Neural progenitor cell (in vitro differentiated cells): Measurements from ENCODE around the gene SLC25A13. TPM values are rescaled to one million over a fixed set of nuclear protein-coding genes. Genes with fewer than 3 reads are reported as not detected.
"Not testable (repeated sequence)": the region's sequence is repeated elsewhere in the genome, so short reads cannot be mapped to it uniquely, and the experiment has no call there.

Experiments used
- DNase-seq: peaks from one replicate; pipeline ENCODE4 v3.0.0-alpha.2; 2016; ENCODE audit warnings: low spot score
- H2AFZ ChIP-seq: fragments of 200-600 bp; sonication (generic); replicated peaks from 2 replicates; pipeline ENCODE4 v1.6.1; 2016; ENCODE audit warnings: antibody characterized with exemption
- H3F3A ChIP-seq: fragments of 200-600 bp; sonication (generic); 2 replicates; pipeline ENCODE4 v1.6.1; 2016; ENCODE audit warnings: antibody characterized with exemption, low read depth
- H3K27ac ChIP-seq: fragments of 200-600 bp; sonication (generic); 2 replicates; pipeline ENCODE4 v1.5.1; 2016; ENCODE audit warnings: mild to moderate bottlenecking
- H3K27me3 ChIP-seq: fragments of 200-600 bp; sonication (generic); 2 replicates; pipeline ENCODE4 v1.6.1; 2016; ENCODE audit warnings: mild to moderate bottlenecking, moderate library complexity
- H3K36me3 ChIP-seq: fragments of 200-600 bp; sonication (generic); 2 replicates; pipeline ENCODE4 v1.5.1; 2016
- H3K4me1 ChIP-seq: fragments of 200-600 bp; sonication (generic); 2 replicates; pipeline ENCODE4 v1.6.1; 2016; ENCODE audit warnings: mixed run types
- H3K4me2 ChIP-seq: fragments of 200-600 bp; sonication (generic); 2 replicates; pipeline ENCODE4 v1.6.1; 2016
- H3K4me3 ChIP-seq: fragments of 200-600 bp; sonication (generic); 2 replicates; pipeline ENCODE4 v1.5.1; 2016
- H3K79me2 ChIP-seq: fragments of 200-600 bp; sonication (generic); 2 replicates; pipeline ENCODE4 v1.6.1; 2016; ENCODE audit warnings: low read depth
- H3K9ac ChIP-seq: fragments of 200-600 bp; sonication (generic); 2 replicates; pipeline ENCODE4 v1.6.1; 2016
- H3K9me3 ChIP-seq: fragments of 200-600 bp; sonication (generic); 2 replicates; pipeline ENCODE4 v1.5.1; 2016; ENCODE audit warnings: low read depth
- H4K20me1 ChIP-seq: fragments of 200-600 bp; sonication (generic); 2 replicates; pipeline ENCODE4 v1.6.1; 2016; ENCODE audit warnings: low read depth
- H3K27ac Mint-ChIP-seq: 3 replicates; pipeline ENCODE4 v1.8.0; 2021; ENCODE audit warnings: mixed read lengths
- H3K27me3 Mint-ChIP-seq: 2 replicates; pipeline ENCODE4 v1.8.0; 2022; ENCODE audit warnings: low read depth, mild to moderate bottlenecking, inconsistent platforms, moderate library complexity, mixed read lengths; ENCODE audit not compliant: insufficient read depth
- H3K36me3 Mint-ChIP-seq: 3 replicates; pipeline ENCODE4 v1.8.0; 2021; ENCODE audit warnings: mixed read lengths
- H3K4me1 Mint-ChIP-seq: 3 replicates; pipeline ENCODE4 v1.8.0; 2021; ENCODE audit warnings: mixed read lengths
- H3K4me3 Mint-ChIP-seq: 3 replicates; pipeline ENCODE4 v1.8.0; 2021; ENCODE audit warnings: mild to moderate bottlenecking, moderate library complexity, mixed read lengths
- H3K9me3 Mint-ChIP-seq: 3 replicates; pipeline ENCODE4 v1.8.0; 2020; ENCODE audit warnings: mixed read lengths
- CTCF ChIP-seq: fragments of 200-600 bp; sonication (generic); IDR thresholded peaks from 2 replicates; pipeline ENCODE4 v1.5.1; 2017; ENCODE audit warnings: antibody characterized with exemption, mild to moderate bottlenecking
- EZH2 ChIP-seq: fragments of 200-600 bp; sonication (generic); IDR thresholded peaks from 2 replicates; pipeline ENCODE4 v1.6.1; 2017; ENCODE audit warnings: antibody characterized with exemption, mild to moderate bottlenecking, moderate library complexity
- EZH2phosphoT487 ChIP-seq: fragments of 200-600 bp; sonication (generic); IDR thresholded peaks from 2 replicates; pipeline ENCODE4 v1.6.1; 2017; ENCODE audit warnings: antibody characterized with exemption
- total RNA-seq: library from RNA; depleted of rRNA; stranded (reverse); fragments of >200 nt; gene quantifications from 2 replicates; pipeline ENCODE4 v1.2.3, GENCODE V29; 2015; ENCODE audit warnings: low replicate concordance

Gene SLC25A13
- total RNA-seq, 1 donor from 2014 or later, result 83.3 TPM

- H3K4me3 ChIP-seq, result no peak overlapping the region
- Mint-ChIP-seq H3K27ac (no peak overlapping the region), H3K36me3 (no peaks in the 10 kb centered on the region), H3K4me3 (no peak overlapping the region), H3K4me1 (peaks cover 2% of the 10 kb centered on the region), H3K9me3 (no peaks in the 10 kb centered on the region), H3K27me3 (no peaks in the 10 kb centered on the region)
- peaks cover 5% of the 10 kb centered on the region for H3K4me1 ChIP-seq
- no peaks in the 10 kb centered on the region for H3F3A ChIP-seq
- no peaks in the 10 kb centered on the region for H4K20me1 ChIP-seq
- no peak overlapping the region for H3K27ac ChIP-seq
- no peaks in the 10 kb centered on the region for H3K36me3 ChIP-seq
- no peak overlapping the region for H3K9ac ChIP-seq
- H3K4me2 ChIP-seq, result no peak overlapping the region
- no peaks in the 10 kb centered on the region for H3K9me3 ChIP-seq
- TF ChIP-seq EZH2phosphoT487 (no peak), EZH2 (no peak), CTCF (no peak)
- no peaks in the 10 kb centered on the region for H3K79me2 ChIP-seq
- H2AFZ ChIP-seq, result no peak overlapping the region
- DNase-seq, result no peak
- H3K27me3 ChIP-seq, result no peaks in the 10 kb centered on the region
Measured at GRCh38 chr7:96327429-96327828, 5.5 kb upstream of the SLC25A13 start.

GRCh38 chr7:96326752-96327151 is 4.9 kb upstream of the SLC25A13 start:
- H3K4me3 Mint-ChIP-seq, H3K9ac ChIP-seq, H3K27ac ChIP-seq, H3K79me2 ChIP-seq, H3K36me3 Mint-ChIP-seq, H2AFZ ChIP-seq, DNase-seq, H3K27me3 ChIP-seq, H3K27ac Mint-ChIP-seq, H4K20me1 ChIP-seq, H3K9me3 ChIP-seq, H3F3A ChIP-seq, H3K4me1 ChIP-seq, H3K4me2 ChIP-seq, H3K27me3 Mint-ChIP-seq, H3K9me3 Mint-ChIP-seq, H3K4me3 ChIP-seq, H3K4me1 Mint-ChIP-seq, H3K36me3 ChIP-seq: not testable (repeated sequence)

DNA sequence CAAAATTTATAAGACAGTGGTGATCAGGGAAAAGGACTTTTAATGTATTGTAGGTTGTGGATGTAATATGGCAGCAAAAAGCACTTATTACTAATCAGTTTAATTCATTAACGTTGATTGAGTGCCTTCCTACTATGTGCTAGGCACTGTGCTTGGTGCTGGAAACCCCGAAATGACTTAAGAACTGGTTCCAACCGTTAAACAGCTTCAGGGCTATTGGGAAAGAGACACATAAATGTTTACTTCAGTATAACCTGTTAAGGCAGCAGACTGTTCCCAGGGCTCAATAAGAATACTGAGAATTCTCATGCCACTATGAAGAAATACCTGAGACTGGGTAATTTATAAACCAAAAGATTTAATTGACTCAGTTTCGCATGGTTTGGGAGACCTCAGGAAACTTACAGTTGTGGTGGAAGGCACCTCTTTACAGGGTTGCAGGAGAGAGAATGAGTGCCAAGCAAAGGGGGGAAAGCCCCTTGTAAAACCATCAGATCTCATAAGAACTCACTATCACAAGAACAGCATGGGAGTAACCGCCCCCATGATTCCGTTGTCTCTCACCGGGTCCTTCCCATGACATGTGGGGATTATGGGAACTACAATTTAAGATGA is 1.1 kb upstream of the SLC25A13 start:
- Mint-ChIP-seq H3K27me3 (no peaks in the 10 kb centered on the region), H3K4me3 (peak overlapping the region; percentile 84), H3K36me3 (no peaks in the 10 kb centered on the region), H3K4me1 (peaks cover 12% of the 10 kb centered on the region), H3K9me3 (no peaks in the 10 kb centered on the region), H3K27ac (no peak overlapping the region)
- Histone ChIP-seq H3K36me3 (no peaks in the 10 kb centered on the region), H2AFZ (no peak overlapping the region), H3K4me2 (no peak overlapping the region), H3K27ac (no peak overlapping the region), H3K4me1 (no peaks in the 10 kb centered on the region), H3F3A (peaks cover 5% of the 10 kb centered on the region), H3K27me3 (no peaks in the 10 kb centered on the region), H3K9me3 (no peaks in the 10 kb centered on the region), H3K4me3 (no peak overlapping the region), H4K20me1 (peaks cover 8% of the 10 kb centered on the region), H3K9ac (no peak overlapping the region), H3K79me2 (peaks cover 32% of the 10 kb centered on the region)
- TF ChIP-seq CTCF (no peak), EZH2 (no peak), EZH2phosphoT487 (no peak)
- no peak for DNase-seq

GRCh38 chr7:96322373-96322695 is 436 bp upstream of the SLC25A13 start:
- H3K9me3 Mint-ChIP-seq, result no peaks in the 10 kb centered on the region
- Histone ChIP-seq H3K36me3 (no peaks in the 10 kb centered on the region), H2AFZ (peak overlapping the region; percentile 57), H3K27ac (no peak overlapping the region), H3K4me1 (no peaks in the 10 kb centered on the region), H4K20me1 (peaks cover 8% of the 10 kb centered on the region), H3K9ac (no peak overlapping the region), H3F3A (peaks cover 5% of the 10 kb centered on the region), H3K27me3 (no peaks in the 10 kb centered on the region), H3K9me3 (no peaks in the 10 kb centered on the region), H3K79me2 (peaks cover 38% of the 10 kb centered on the region), H3K4me3 (peak overlapping the region; percentile 68), H3K4me2 (peak overlapping the region; percentile 79)
- H3K36me3 Mint-ChIP-seq, result peaks cover 2% of the 10 kb centered on the region
- H3K27me3 Mint-ChIP-seq, result no peaks in the 10 kb centered on the region
- H3K4me1 Mint-ChIP-seq, result peaks cover 12% of the 10 kb centered on the region
- DNase-seq, result no peak
- TF ChIP-seq EZH2phosphoT487, result no peak
- TF ChIP-seq EZH2, result no peak
- TF ChIP-seq CTCF, result no peak
- H3K27ac Mint-ChIP-seq, result no peak overlapping the region
- peak overlapping the region; percentile 84 for H3K4me3 Mint-ChIP-seq
